D721Med (cell line): ENCODE results near the gene DPY19L3.

Experiments used
- DNase-seq: peaks from one replicate; pipeline ENCODE4 v3.0.0; 2011; ENCODE audit warnings: low spot score; ENCODE audit not compliant: insufficient read length
- FAIRE-seq: peaks from 2 replicates; lab custom pipeline; 2011; peaks lifted over from hg19 to GRCh38; lab: Jason Lieb, UNC
- TF ChIP-seq, protein P1 (sequence below): IDR thresholded peaks from 2 replicates; pipeline ENCODE4 v1.5.1; 2012; ENCODE audit warnings: mild to moderate bottlenecking, control low read depth; ENCODE audit not compliant: insufficient read depth; ENCODE audit errors: missing control alignments

DPY19L3 gene

DNA sequence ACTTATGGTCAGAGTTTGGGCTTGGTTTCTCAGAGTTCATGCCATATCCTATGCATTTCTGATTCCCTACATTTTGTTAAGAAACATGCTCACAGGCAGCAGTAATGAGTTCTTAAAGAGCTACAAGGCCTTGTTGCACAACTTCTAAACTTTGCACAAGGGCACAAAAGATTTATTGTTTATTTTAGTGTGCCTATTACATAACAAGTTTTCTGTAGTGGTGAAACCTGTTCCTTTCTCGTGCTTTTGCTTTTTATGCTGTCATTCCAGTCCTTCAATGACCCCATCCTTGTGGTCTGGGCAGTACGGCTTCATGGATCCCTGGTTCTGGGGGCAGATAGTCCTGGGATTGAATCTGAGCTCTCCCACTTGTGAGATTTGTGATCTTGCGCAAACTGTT is 42.4 kb upstream of the DPY19L3 start:
- FAIRE-seq: no peak
- DNase-seq: no peak
- TF ChIP-seq, protein P1, sequence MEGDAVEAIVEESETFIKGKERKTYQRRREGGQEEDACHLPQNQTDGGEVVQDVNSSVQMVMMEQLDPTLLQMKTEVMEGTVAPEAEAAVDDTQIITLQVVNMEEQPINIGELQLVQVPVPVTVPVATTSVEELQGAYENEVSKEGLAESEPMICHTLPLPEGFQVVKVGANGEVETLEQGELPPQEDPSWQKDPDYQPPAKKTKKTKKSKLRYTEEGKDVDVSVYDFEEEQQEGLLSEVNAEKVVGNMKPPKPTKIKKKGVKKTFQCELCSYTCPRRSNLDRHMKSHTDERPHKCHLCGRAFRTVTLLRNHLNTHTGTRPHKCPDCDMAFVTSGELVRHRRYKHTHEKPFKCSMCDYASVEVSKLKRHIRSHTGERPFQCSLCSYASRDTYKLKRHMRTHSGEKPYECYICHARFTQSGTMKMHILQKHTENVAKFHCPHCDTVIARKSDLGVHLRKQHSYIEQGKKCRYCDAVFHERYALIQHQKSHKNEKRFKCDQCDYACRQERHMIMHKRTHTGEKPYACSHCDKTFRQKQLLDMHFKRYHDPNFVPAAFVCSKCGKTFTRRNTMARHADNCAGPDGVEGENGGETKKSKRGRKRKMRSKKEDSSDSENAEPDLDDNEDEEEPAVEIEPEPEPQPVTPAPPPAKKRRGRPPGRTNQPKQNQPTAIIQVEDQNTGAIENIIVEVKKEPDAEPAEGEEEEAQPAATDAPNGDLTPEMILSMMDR: no peak

DNA sequence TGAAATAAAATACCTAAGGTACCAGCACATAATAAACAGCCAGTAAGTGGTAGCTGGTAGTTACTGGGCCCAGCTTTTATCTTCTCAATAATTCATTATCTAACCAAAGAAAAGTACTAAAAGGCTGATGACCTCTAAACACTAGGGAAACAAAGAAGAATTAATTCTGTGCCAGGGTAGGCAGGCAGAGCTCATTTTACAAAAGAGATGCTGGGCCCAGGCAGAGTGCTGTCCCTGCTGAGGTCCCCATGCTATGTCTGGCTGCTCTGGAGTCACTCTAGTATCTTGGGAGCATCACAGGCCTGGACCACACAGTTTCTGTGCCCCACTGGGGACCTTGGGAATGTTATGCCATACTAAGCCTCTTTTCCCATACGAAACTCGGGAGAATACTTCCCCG is 41.9 kb upstream of the DPY19L3 start:
- FAIRE-seq (no peak), DNase-seq (no peak)
- TF ChIP-seq, protein P1: no peak

DNA sequence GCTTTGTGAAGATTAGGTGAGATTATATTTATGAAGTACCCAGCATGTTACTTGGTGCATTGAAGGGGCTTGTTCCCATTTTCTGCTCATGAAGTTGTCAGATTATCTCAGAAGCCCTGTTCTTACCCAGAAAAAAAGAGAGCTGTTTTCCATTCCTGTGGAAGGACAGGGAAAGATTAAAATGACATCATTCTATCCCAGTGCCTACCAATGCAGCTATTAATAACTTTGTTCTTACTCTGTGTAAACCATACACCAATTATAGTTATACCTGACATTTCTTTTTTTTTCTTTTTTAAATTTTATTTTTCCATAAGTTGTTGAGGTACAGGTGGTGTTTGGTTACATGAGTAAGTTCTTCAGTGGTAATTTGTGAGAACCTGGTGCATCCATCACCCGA is 41.5 kb upstream of the DPY19L3 start:
- FAIRE-seq: no peak
- TF ChIP-seq, protein P1: no peak

DNA sequence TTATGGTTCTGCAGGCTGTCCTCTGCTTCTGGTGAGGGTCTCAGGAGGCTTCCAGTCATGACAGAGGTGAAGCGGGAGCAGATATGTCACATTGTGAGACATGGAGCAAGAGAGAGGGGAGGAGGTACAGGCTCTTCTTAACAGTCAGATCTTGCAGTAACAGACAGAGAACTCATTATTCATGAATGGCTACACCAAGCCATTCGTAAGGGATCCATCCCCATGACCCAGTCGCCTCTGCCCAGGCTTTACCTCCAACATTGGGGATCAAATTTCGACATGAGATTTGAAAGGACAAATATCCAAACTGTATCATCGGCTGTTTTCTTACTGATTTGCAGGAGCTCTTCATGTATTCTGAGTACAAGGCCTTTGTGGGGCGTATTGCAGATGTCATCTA is 38.5 kb upstream of the DPY19L3 start:
- TF ChIP-seq, protein P1: no peak
- DNase-seq (no peak), FAIRE-seq (no peak)

More for the DNA sequence above, 41.5 kb upstream of the DPY19L3 start:
- DNase-seq: no peak

DNA sequence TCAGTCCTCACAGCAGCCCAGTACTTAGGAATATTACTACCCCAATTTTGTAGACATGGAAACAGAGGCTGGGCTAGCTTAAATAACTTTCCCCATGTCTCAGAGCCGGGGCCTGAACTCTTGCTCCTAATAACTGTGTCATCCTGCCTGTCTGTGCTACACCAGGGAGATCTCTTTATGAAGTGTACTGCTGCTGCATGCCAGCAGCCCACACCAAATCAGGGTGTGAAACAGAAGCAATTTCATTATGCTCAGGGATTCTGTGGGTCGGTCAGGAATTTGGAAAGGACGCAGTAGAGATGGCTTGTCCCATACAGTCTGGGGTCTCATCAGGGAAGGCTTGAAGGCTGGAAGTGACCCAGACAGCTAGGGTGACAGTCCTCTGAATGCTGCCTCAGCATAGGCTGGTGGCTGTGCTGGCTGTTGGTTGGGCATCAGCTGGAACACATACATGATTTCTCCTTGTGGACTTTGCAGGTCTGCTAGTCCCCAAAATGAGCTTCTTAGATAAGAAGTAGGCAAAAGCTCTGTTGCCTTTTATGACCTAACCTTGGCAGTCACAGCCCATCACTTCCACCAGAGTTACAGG is 37.5 kb upstream of the DPY19L3 start:
- DNase-seq (no peak), FAIRE-seq (no peak)
- TF ChIP-seq, protein P1: no peak

DNA sequence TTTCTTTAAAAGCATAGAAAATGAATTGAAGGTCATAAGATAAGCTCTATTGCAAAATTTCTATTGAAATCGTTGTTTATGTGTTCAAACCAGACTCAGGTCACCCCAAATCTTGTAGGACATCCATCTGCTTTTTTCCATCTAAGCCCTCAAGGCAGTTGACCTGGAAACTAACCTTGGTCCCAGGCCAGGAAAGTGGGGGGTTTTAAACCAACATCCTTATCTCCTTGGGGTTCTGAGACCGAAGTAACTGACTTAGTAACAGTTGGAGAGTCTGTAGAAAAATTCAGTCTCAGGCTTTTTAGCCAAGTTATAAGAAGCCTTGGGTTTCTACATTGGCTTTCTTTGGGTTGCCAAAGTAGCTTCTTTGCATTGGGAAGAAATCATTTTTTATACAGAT is 36.8 kb upstream of the DPY19L3 start:
- DNase-seq (no peak), FAIRE-seq (no peak)
- TF ChIP-seq, protein P1: no peak

DNA sequence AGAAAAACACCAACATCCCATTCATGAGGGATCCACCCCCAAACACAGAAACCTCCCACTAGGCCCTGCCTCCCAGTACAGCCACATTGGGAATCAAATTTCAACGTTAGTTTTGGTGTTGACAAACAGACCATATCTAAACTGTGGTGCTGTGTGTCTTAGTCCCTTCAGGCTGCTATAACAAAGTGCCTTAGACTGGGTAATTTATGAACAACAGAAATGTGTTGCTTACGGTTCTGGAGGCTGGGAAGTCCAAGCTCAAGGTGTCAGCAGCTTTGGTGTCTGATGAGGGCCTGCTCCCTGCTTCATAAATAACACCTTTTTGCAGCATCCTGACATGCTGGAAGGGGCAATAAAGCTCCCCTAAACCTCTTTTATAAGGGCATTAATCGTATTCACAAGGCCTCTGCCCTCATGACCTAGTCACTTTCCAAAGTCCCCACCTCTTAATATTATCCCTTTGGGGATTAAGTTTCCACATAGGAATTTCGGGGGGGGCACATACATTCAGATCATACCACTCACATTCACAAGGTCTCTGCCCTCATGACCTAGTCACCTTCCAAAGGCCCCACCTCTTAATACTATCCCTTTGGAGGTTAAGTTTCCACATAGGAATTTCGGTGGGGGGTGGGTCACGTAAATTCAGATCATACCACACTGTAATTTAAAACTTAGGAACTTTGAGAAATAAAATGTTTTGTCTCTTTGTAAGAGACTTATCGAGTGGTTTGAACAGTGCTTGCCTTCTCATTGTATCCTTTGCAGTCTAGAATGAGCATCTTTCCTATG is 32.6 kb upstream of the DPY19L3 start:
- DNase-seq (no peak), FAIRE-seq (no peak)
- TF ChIP-seq, protein P1: no peak
